Panc1 (cell line): ENCODE data around the gene EPHA6.

ENCODE experiments used
- CTCF ChIP-seq: fragments of 450-650 bp; IDR thresholded peaks from 2 replicates; pipeline ENCODE4 v1.5.1; 2017; ENCODE audit warnings: mild to moderate bottlenecking
- POLR2AphosphoS5 ChIP-seq: IDR thresholded peaks from 2 replicates; pipeline ENCODE4 v1.6.1; 2012; ENCODE audit warnings: mild to moderate bottlenecking, low read depth, low read length, moderate library complexity
- REST ChIP-seq, 2 experiments: IDR thresholded peaks; 2 replicates each; pipeline ENCODE4 v1.6.1; 2011 to 2012; ENCODE audit warnings: low read depth in 2 of 2, control low read depth in 1 of 2, low read length in 1 of 2, mild to moderate bottlenecking in 1 of 2, moderate library complexity in 1 of 2; ENCODE audit not compliant: insufficient read depth in 1 of 2
- SIN3A ChIP-seq: IDR thresholded peaks from 2 replicates; pipeline ENCODE4 v1.6.1; 2012; ENCODE audit warnings: low read depth, mild to moderate bottlenecking, low read length, moderate library complexity, borderline replicate concordance; ENCODE audit not compliant: insufficient read depth

GRCh38 chr3:97487587-97487986 is 673.2 kb downstream of the EPHA6 start:
- TF ChIP-seq CTCF (no peak), POLR2AphosphoS5 (no peak), SIN3A (no peak), REST (IDR thresholded peaks at IDR 0.05; ENCODE audit: insufficient read depth in 1 of 2, low read depth in 2 of 2, low read length in 1 of 2) (no peak)
